Measurements from ENCODE around the gene ICA1. TPM values are rescaled to one million over a fixed set of nuclear protein-coding genes. Genes with fewer than 3 reads are reported as not detected.
A peak's percentile ranks its signal among the peaks of the same experiment; 100 is the strongest.

ICA1 gene
- total and polyA plus RNA-seq, 2 of the 4 experiments (the other 2 are of a cell fraction): not detected

DNA sequence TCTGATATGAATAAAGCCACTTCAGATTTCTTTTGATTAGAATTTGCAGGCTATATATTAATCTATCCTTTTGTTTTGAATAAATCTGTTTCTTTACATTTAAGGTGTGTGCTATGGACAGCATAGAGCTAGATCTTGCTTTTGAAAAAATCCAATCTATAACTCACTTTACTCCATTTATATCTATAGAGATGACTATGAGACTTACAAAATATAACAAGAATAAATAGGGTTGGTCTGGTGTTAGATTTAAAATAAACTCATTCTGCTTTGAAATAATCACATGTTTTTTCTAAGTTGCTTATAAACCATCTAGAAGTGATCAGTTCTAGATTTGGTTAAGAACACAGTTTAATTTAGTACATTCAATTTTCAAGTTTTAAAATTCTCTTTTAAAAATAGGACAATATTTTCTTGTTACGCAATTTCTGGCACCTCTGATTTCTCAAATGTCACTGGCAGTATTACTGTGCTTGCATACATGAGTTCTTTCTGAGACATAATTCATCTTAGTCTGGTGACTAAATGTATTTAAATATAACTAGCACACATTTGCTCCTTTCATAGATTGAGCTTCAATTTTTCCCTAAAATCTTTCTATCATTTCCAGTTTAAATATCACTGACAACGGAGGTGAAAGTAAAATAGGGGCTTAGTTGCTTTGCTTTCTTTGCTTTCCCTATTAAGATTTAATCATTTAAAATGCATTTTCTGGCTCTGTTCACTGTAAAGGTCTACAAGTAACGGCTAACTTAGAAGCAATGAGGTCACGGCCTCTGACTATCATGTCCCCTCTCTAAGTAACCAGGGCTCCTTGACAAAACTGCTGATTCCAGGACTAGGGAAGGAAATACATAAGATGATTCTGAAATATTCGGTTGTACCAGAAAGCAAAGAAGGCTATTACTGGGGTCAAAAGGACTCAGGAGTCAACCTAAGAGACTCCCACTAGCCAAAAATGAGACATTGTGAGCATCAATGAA is 89.3 kb downstream of the ICA1 start:
- H3K36me3 ChIP-seq (ENCODE audit: control insufficient read depth, insufficient read depth, low read length): no peaks in the 10 kb centered on the region
- H3K27me3 ChIP-seq (ENCODE audit: control insufficient read depth, insufficient read depth, low read length): peaks cover 1% of the 10 kb centered on the region; the same call in 1 of the 2 replicates
- CTCF ChIA-PET: no interaction called here

More for the DNA sequence above, 89.3 kb downstream of the ICA1 start:
- in situ Hi-C loops (cut with MboI; ENCODE audit: low sequenced_read_pairs): no loop called here
- DNase-seq (no peak), ATAC-seq (ENCODE audit: low read depth) (no peak)
- dilution Hi-C loops (cut with HindIII; ENCODE audit: low sequenced_read_pairs, unreplicated experiment): no loop called here
- no peak overlapping the region for H2AK5ac ChIP-seq (ENCODE audit: low read depth, low read length)
- TF ChIP-seq, protein P1, sequence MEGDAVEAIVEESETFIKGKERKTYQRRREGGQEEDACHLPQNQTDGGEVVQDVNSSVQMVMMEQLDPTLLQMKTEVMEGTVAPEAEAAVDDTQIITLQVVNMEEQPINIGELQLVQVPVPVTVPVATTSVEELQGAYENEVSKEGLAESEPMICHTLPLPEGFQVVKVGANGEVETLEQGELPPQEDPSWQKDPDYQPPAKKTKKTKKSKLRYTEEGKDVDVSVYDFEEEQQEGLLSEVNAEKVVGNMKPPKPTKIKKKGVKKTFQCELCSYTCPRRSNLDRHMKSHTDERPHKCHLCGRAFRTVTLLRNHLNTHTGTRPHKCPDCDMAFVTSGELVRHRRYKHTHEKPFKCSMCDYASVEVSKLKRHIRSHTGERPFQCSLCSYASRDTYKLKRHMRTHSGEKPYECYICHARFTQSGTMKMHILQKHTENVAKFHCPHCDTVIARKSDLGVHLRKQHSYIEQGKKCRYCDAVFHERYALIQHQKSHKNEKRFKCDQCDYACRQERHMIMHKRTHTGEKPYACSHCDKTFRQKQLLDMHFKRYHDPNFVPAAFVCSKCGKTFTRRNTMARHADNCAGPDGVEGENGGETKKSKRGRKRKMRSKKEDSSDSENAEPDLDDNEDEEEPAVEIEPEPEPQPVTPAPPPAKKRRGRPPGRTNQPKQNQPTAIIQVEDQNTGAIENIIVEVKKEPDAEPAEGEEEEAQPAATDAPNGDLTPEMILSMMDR (conservative IDR thresholded peaks at IDR 0.05; ENCODE audit: low read depth, low read length): no peak
- peak; percentile 60 for TF ChIP-seq CEBPB (IDR thresholded peaks at IDR 0.05; ENCODE audit: low read depth, low read length)
- H3K23ac ChIP-seq (ENCODE audit: low read depth, low read length): no peak overlapping the region
- no CpG with 5 or more reads among the region's 5 CpGs for WGBS, 2 experiments (ENCODE audit: extremely low coverage in 2 of 2, insufficient read length in 1 of 2)
- no peak overlapping the region for H3K27ac ChIP-seq (ENCODE audit: insufficient read depth, low read length)
- H3K4ac ChIP-seq (ENCODE audit: low read depth, low read length): no peak overlapping the region
- H4K5ac ChIP-seq (ENCODE audit: low read depth, low read length): no peak overlapping the region
- no peak overlapping the region for H2BK5ac ChIP-seq (ENCODE audit: low read depth, low read length, poor library complexity, severe bottlenecking)
- H3K56ac ChIP-seq (ENCODE audit: extremely low read depth, insufficient read depth, low read length): no peak overlapping the region
- no peak overlapping the region for H2AFZ ChIP-seq (replicated peaks; ENCODE audit: low read length, poor library complexity)
- no peak overlapping the region for H4K91ac ChIP-seq (ENCODE audit: insufficient read depth, low read depth, low read length)
- H3K9ac ChIP-seq (ENCODE audit: low read depth, low read length): no peak overlapping the region
- H4K8ac ChIP-seq (ENCODE audit: low read depth in 2 of 2, low read length in 2 of 2): no peak overlapping the region
- no peak overlapping the region for H2BK120ac ChIP-seq (ENCODE audit: low read depth, low read length)
- H2BK20ac ChIP-seq (ENCODE audit: low read depth, low read length): no peak overlapping the region
- no peaks in the 10 kb centered on the region for H3K79me1 ChIP-seq (ENCODE audit: low read depth in 1 of 2, low read length in 2 of 2)
- no TSS peak for BruUV-seq (replicated peaks)
- H3K9me3 ChIP-seq (ENCODE audit: control insufficient read depth, insufficient read depth, low read length): no peaks in the 10 kb centered on the region
- H3K14ac ChIP-seq (replicated peaks; ENCODE audit: low read depth, low read length): no peak overlapping the region
- H3K18ac ChIP-seq (ENCODE audit: low read depth, low read length): no peak overlapping the region
- no peak overlapping the region for H2BK15ac ChIP-seq (ENCODE audit: low read depth, low read length)
- H4K20me1 ChIP-seq (ENCODE audit: insufficient read depth, low read length): no peaks in the 10 kb centered on the region
- no peak overlapping the region for H3K4me2 ChIP-seq (ENCODE audit: low read depth, low read length)
- H2AK9ac ChIP-seq (replicated peaks; ENCODE audit: low read depth, low read length, poor library complexity): no peak overlapping the region
- H3K4me1 ChIP-seq (ENCODE audit: control insufficient read depth, insufficient read depth, low read length): no peaks in the 10 kb centered on the region
- H3K9me1 ChIP-seq (ENCODE audit: insufficient read depth, low read length): no peaks in the 10 kb centered on the region
- intact Hi-C loops (cut with micrococcal nuclease): no loop called here
- H3K4me3 ChIP-seq (ENCODE audit: insufficient read depth, low read depth, low read length): no peak overlapping the region
- POLR2A ChIA-PET (ENCODE audit: unreplicated experiment): no interaction called here

Data from IMR-90 (cell line).